Stimulated activated CD8-positive, alpha-beta memory T cell treated with anti-CD3 and anti-CD28 coated beads, Interleukin-15, amount 100 ng/mL, for 48 hours (primary cell): Measurements from ENCODE around the gene INPP5F.
"Not testable (repeated sequence)": the region's sequence is repeated elsewhere in the genome, so short reads cannot be mapped to it uniquely, and the experiment has no call there.

Source experiments
- DNase-seq, 2 donors: peaks; one replicate each; pipeline ENCODE4 v3.0.0-alpha.2; 2020; ENCODE audit warnings: low read depth in 2 of 2

The INPP5F gene

DNA sequence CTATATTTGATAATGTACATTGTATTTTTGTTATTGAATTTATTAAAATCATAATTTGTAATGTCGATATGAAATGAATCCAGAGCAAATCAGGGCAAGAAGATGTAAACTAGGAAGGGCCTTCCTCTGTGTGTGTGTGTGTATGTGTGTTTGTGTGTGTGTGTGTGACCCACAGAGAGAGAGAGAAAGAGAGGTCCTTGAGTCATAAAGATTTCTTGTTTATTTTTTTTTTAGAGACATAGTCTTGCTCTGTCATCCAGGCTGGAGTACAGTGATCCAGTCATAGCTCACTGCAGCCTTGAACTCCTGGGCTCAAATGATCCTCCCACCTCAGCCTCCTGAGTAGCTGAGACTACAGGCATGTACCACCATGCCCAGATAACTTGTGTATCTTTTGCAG is 50.7 kb downstream of the INPP5F start:
- DNase-seq, result no peak

DNA sequence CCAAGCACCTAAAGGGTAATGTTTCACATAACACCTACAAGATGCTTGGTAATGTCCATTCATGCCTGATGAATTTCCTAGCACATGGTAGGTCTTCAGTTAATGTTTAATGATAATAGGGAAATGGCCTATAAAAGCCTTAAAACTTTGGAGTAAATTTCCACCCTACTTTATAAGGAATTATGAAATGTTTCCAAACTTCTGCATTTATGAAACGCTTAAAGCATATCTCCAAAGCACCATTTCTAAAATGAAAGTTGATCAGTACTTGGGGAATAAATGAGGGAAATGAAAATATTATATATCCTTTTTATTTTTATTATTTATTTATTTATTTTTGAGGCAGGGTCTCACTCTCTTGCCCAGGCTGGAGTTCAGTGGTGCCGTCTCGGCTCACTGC is 51.8 kb downstream of the INPP5F start:
- no peak for DNase-seq

DNA sequence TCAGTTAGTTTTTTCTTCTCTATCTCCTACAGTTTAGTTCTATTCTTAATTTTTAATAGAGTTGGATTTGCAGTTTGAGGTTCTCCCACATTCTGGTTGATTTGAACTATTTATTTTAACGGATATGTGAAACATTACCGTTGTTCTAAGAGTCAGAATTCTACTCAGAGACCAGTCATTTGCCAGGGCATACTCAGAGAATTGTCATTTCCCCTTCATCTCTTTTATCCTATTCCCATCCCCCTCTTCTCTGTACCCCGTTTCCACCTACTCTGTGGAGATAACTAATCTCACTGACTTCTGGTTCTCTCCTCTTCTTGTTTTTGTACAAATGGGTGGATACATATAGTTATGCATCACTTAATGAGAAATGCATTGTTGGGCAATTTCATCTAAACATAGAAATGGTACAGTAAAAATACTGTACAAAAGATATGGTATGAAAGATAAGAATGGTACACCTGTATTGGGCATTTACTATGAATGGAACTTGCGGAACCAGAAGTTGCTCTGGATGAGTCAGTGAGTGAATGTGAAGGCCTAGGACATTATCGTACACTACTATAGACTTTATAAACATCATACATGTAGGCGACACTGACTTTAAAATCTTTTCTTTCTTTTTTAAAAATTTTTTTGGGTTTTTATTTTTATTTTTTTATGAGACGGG is 53.1 kb downstream of the INPP5F start:
- DNase-seq, result no peak

DNA sequence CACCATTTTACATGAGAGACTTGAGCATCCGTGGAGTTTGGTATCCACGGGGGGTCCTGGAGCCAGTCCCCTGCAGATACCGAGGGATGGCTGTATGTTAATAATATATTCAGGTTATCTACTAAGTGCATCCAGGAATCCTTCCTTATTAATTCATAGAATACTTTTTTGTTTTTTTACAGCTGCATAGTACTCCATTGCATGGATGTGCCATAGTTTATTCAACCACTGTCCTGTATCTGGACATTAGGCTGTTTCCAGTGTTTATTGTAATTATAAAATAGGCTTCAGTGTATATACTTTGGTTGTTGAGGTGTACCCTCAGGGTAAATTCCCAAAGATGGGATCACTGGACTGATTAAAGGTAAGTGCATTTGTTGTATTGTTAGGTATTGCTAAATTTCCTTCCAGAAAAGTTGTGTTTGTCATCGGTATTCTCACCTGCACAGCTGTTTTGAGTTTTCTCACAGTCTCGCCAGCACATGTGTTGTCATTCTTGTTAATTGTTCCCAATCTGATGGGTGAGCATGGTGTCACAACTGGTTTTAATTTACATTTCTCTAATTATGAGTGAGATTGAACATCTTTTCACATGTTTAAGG is 55.1 kb downstream of the INPP5F start:
- no peak for DNase-seq

DNA sequence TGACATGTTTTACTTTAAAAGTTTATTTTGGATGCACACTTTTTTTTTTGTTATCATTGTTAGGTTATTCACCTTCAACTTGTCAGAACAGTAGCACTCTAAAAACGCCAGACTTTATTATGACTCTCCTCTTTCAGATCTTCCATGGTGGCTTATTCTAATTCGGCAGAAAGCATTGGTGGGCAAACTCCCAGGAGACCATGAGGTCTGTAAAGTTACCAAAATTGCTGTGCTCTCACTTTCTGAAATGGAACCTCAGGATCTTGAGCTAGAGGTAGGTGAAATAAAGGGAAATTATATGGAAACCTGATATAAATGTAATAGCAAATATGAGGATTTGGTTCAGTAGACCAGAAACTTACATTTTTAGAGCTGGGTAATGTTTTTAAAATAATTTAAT is 55.6 kb downstream of the INPP5F start:
- DNase-seq, result no peak

DNA sequence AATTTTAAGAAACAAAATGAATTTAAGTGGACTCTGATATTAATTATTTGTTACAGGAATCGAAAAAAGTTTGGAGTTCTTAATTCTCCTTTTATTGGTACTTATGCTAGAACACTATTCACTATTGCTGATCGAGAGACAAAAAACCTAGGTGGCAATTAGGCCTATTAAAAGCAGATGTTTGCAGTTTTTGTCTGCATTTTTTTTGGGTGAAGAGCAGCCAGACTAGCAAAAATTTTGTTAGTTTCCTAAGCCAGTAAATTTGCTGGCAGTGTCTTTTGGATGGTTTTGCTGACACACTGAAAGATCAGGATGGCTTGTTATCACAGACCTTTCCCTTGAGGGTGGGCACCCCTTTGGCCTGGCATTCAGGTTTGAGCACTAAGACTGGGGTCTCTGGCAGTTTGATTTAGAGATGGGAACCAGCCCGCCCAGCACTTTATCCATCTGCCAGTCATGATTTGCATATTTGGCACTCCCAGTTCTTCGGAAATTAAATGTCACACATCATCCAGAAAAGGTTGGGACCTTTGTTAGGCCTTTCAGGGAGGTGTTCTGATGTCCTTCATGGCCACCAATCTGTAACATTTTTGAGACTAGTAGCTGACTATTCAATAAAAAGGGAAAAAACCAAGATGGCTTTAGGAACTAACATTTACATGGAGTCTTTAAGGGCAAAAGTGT is 57.3 kb downstream of the INPP5F start:
- DNase-seq, result no peak

DNA sequence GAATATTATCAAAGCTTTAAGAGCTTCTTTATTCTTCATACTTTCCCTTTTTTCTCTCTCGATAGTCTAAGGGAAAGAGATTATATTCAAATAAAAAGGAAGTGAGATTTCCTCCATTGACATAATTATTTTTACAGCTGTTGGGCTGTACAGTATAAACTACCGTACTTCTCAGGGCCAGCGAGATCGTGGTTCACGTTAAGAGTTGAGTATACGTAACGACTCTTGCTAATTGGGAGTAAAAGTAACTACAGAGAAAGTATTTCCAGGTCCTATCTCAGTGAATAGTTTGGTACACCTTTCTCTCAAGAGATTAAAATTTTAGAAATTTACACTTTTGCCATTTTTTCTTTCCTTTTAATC is 57.8 kb downstream of the INPP5F start:
- no peak for DNase-seq

DNA sequence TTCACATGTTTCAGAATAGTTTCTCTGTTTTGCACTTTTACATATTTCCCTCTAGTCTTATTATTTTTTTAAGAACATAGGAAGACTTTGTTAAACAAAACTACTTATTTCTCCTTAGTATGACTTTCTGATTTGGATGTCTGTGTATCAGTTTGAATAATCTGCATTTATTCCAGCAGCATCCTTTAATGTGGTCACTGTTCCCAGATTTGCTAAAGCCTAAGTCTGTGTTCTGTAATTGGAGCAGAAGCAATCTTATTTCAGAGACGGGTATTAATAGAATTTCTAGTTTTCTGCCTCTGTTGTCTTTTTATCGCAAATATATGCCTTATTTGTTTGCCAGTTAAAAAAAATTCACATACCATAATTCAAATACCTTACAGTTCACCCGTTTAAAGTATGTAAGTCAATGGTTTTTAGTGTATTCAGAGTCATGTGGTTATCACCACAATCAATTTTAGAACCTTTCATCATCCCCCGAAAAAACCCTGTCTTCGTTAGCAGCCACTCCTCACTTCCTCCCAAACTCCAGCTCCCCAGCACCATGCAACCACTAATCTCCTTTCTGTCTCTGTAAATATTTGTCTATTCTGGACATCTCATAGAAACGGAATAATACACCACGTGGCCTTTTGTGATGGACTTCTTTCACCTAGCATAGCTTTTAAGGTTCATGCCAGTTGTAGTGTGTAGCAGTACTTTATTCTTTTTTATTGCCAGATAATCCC is 58.7 kb downstream of the INPP5F start:
- DNase-seq, result no peak

DNA sequence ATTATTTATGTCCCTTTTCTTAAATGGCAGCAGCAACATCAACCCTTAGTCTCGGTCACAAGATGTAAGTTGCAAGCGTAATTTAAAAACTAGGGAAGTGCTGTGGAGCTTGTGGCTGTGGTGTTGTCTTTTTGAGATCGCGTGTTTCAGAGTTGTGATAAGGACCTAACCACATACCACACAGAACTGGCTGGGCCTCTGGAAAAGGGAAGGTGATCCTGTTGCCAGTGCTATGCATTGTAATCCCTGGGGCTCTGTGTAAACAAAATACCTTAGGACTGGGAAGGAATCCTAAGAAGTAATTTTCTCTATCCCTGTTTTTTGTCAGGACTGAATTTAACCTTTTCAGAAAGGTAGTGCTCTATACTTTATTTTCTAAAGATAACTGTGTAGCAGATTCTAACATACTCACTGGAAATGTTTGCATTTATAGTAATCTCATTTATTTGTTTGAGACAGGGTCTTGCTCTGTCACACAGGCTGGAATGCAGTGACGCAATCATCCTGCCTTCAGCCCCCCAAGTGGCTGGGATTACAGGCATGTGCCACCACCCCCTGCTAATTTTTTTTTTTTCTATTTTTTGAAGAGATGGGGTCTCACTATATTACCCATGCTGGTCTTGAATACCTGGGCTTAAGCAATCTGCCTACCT is 60.4 kb downstream of the INPP5F start:
- no peak for DNase-seq

DNA sequence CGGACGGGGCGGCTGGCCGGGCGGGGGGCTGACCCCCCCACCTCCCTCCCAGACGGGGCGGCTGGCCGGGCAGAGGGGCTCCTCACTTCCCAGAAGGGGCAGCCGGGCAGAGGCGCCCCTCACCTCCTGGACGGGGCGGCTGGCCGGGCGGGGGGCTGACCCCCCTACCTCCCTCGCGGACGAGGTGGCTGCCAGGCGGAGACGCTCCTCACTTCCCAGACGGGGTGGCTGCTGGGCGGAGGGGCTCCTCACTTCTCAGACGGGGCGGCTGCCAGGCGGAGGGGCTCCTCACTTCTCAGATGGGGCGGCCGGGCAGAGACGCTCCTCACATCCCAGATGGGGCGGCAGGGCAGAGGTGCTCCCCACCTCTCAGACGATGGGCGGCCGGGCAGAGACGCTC is 69.3 kb downstream of the INPP5F start:
- not testable (repeated sequence) for DNase-seq

DNA sequence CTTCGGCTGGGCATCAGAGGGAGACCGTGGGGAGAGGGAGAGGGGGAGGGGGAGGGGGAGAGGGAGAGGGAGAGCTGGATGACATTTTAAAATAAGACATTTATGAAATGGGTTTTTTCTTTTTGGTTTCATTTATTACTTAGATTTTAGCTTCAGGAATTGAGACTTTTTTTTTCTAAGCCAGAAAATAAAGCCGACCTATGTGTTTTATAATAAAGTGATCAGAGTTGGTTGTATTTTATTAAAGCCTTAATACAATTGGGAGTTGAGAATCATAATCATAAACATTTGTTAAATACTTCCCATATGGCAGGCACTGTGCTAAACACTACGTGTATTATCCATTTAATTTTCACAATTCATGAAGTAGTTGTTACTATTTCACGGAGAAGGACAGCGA is 70.2 kb downstream of the INPP5F start:
- no peak for DNase-seq

DNA sequence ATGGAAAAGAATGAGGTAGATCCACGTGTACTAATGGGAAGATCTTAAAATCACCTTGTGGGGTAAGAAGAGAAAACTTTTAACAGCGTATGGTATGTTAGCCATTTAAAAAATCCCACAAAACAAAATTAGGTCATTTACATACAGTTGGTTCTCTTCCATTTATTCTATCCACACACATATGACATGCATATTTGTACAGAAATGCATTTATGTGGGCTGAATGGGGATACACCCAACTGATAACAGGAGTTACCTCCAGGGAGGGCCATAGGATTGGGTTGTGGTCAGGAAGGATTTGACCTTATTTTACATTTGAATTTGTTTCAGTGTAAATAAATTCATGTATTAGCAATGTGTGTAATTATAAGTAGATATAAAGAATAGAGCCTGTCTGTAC is 75.3 kb downstream of the INPP5F start:
- DNase-seq, result no peak

DNA sequence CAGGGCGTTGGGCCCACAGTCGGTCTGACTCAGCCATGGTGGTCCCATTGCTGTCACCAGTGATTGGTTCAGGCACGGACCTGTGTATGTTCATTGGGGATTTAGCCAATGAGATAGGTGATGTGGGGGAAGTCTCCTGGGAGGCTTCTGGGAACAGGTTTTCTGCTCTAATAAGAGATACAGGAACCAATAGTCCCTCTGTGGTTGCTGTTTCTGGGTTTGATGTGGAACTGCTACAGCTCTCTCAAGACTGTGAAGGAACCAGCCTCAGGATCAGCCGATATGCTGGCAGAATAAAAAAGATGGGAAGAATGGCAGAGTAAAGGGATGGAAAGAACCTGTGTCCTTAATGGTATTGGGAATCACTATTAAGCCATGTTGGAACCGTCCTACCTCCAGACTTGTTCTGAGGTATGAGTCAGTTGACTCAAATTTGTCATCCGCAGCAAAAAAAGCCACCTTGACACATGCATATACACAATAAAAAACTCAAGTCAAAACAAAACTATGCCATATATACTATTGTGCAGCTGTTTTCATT is 76.2 kb downstream of the INPP5F start:
- DNase-seq, result no peak

DNA sequence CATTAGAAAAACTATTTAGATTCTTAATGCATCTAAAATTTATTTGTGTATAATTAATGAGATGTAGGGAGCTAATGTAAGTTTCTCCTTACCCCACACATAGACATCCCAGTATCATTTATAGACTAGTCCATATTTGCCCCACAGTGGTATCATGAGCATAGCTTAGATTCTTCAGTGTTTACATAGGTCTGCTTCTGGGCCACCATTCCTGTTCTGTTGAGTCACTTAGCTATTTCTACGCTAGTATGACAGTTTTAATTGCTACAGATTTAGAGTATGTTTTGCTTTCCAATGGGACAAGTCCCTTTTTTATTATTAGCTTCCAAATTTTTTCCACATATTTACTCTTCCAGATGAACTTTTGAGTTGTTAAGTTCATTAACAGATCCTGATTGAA is 77.4 kb downstream of the INPP5F start:
- no peak for DNase-seq

DNA sequence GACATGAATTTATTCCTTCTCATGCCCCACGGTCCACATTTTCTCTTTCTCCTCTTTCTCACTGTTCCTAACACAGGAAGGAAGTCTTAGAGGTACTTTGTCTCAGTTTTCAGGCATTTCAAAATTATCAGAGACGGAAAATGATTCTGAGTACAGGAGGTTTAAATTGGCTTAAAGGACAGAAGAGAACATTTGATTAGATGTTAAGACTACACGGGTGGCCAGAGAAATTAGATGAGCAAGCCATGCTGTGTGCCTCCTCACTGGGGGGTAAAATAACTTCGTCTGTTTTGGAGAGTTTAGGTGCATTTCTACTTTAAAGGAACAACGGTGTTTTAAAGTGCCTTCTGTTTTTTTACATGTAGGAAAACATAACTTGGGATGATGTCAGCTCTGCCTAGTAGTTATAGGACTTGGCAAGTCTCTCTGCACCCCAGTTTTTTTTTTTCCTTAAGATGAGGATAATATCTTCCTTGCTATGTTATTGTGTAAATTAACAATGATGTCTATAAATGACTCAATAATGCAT is 79.9 kb downstream of the INPP5F start:
- DNase-seq, result no peak

DNA sequence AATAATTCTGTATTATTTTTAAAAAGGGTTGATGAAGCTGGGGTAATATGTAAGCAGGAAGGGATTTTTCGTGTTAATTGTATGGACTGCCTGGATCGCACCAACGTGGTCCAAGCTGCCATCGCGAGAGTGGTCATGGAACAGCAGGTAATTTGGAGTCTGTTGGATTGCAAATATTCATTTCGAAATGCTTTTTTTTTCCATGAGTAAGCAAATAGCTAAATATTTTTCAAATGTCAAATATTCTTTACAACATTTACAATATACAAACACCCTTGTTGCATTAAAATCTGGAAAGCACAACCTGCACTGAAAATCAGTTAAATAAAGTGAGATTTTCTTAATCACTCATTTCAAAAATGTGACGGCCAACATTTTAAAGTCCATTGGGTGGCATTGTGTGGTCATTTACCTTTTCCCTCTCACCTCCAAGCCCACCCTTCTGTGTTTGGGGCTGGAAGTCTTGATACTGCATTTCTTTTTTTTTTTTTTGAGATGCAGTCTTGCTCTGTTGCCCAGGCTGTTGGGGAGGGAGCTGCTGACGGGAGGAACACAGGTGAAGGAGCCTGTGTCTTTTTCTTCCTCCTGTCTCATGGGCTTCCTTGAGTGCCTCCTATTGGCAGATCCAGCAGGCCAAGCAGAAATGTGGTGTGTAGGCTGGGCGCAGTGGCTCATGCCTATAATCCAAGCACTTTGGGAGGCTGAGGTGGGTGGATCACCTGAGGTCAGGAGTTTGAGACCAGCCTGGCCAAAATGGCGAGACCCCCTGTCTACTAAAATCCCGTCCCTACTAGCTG is 80.7 kb downstream of the INPP5F start:
- no peak for DNase-seq

DNA sequence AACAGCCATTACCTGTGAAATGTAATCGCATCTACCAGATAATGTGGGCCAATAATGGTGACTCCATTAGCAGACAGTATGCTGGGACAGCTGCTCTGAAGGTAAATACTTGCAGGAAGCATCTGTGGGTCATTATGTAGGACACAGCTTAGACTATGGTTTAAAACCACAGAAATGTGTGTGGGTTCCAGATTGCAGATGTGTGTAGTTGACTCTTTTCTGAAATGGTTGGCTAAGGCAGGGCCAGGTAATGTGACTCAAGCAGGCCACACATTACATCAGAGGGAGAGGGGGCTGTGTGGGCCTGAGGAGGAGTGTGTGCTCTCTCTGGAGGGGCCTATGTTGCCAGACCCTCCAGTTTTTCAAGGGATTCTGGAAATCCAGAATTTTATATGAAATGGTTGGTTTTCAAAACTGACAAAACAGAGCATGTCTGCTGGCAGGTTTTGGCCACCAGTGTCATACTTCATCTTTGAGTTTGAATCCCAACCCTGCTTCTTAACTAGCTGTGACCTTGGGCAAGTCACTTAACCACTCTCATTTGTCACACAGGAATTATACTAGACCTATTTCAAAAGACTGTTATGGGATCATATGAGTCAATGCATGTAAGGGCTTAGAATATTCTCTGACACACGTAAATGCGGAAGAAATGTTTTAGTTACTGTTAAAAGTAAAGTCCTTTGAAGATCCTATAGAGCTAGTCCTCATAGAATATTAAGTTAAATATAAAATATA is 82.3 kb downstream of the INPP5F start:
- no peak for DNase-seq

DNA sequence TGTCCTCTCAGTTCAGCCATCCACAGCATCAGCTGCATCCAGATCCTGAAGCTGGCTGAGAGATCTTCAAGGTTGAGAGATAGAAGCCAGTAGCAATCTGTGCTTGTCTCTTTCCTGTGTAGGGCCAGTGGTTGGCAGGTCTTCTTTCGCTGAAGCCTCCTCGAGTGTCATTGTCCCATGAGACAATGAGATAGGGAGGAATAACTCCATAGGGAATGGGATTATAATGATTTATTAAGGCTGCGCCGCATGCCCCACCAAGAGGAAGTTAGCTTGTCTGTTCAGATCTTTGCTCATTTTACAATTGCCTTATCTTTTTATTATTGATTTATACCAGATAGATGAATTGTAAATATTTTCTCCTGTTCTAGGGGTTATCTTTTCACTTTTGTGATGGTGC is 85.3 kb downstream of the INPP5F start:
- DNase-seq, result no peak

DNA sequence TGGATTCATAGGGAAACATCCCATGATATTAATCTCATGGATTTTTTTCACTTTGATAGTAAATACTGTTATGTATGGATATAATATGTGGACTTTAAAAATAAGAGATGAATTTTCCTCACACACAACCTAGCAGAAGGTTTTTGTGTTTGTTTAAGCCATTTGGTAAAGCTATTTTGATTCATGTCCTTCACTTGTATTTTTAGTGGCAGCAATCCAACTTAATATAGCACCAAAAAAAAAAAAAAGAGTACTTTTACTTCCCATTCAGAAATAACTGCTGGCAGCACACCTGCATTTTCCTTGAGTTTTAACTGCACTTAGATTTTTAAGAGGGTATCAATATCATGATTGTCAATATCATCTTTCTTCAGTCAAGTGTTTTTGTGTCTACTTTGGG is 86.8 kb downstream of the INPP5F start:
- DNase-seq, result no peak

DNA sequence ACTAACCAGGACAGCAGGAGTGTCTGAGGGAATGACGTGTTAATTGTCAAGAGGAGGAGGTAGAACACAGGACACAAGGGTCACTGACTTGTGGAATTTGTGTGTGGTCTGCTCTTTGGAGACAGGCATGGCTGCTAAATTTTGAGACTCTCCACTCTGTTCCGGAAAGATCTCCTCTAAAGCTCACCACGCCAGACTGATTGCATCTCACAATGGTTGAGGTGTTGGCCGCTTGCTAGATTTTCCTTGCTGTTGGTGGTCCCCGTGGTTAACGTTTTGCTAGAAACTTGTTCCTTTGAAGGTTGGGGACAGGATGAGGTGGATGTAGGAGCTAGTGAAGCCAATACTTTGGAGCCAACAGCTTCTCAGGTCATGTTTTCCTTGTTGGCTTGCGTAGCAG is 89.8 kb downstream of the INPP5F start:
- no peak for DNase-seq
